ENCODE results near the gene ADK. TPM values are rescaled to one million over a fixed set of nuclear protein-coding genes. Genes with fewer than 3 reads are reported as not detected.
A peak's percentile ranks its signal among the peaks of the same experiment; 100 is the strongest.

Gene ADK
- total RNA-seq, 1 donor from 2014 or later, result 62.0 TPM

DNA sequence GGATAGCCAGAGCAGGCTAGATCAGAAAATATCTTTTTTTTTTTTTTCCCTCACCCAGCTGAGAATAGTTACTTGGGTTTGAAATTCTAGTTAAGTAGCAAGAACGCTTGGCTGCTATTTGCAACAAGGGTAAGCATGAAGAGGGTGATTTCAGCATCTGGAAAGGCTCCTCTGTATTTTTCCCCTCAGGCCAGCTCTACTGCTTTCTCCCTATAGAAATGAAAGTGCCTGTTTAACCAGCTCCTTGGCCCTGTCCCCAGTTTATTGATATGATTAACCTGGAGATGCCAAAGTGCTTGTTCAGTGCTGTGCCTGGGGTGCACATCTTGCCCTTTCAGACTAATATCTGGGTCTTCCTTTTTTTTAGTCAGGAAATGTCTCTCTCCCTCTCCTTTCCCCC is 37.5 kb upstream of the ADK start:
- H3K27ac Mint-ChIP-seq (ENCODE audit: unreplicated experiment), result peak overlapping the region; percentile 76

DNA sequence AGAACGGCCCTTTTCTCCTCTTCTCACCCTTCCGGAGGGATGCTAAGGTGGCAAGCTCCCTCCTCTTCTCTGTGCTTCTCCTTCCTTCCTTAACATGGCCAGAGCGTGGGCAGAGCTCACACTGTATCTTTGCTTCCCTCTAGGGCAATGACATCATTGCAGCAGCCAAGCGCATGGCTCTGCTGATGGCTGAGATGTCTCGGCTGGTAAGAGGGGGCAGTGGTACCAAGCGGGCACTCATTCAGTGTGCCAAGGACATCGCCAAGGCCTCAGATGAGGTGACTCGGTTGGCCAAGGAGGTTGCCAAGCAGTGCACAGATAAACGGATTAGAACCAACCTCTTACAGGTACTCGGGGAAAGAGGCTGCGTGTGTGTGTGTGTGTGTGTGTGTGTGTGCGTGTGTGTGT is 37.0 kb upstream of the ADK start:
- DNase-seq (ENCODE audit: low read depth) (no peak), FAIRE-seq (no peak)
- no peak for TF ChIP-seq CTCF (IDR thresholded peaks at IDR 0.05; ENCODE audit: insufficient read depth, low read depth, low read length)
- TF ChIP-seq EZH2 (IDR thresholded peaks at IDR 0.05; ENCODE audit: insufficient read depth, low read length), result no peak
- Histone ChIP-seq H3K27me3 (ENCODE audit: insufficient read depth, low read length) (no peaks in the 10 kb centered on the region), H3K36me3 (ENCODE audit: insufficient read depth, low read length) (peaks cover 97% of the 10 kb centered on the region), H3K9me3 (ENCODE audit: insufficient read depth, low read depth, low read length) (no peaks in the 10 kb centered on the region), H3K27ac (ENCODE audit: low read depth, low read length) (no peak overlapping the region), H3K79me2 (ENCODE audit: insufficient read depth, low read length) (peaks cover 70% of the 10 kb centered on the region), H2AFZ (ENCODE audit: low read depth, low read length) (no peak overlapping the region), H3K4me3 (ENCODE audit: insufficient read depth, low read depth, low read length) (no peak overlapping the region), H3K4me2 (ENCODE audit: low read length) (no peak overlapping the region), H3K4me1 (ENCODE audit: insufficient read depth, low read length) (peaks cover 12% of the 10 kb centered on the region), H4K20me1 (ENCODE audit: insufficient read depth, low read length) (peaks cover 96% of the 10 kb centered on the region), H3K9ac (ENCODE audit: low read length) (no peak overlapping the region)
- Mint-ChIP-seq H3K4me1 (ENCODE audit: low read depth, unreplicated experiment) (peaks cover 10% of the 10 kb centered on the region), H3K9me3 (ENCODE audit: unreplicated experiment) (no peaks in the 10 kb centered on the region), H3K4me3 (ENCODE audit: unreplicated experiment) (no peak overlapping the region), H3K27me3 (ENCODE audit: low read depth, unreplicated experiment) (no peaks in the 10 kb centered on the region), H3K36me3 (ENCODE audit: low read depth, unreplicated experiment) (peaks cover 42% of the 10 kb centered on the region), H3K27ac (ENCODE audit: unreplicated experiment) (peak overlapping the region; percentile 76)

More for the DNA sequence above, 37.5 kb upstream of the ADK start:
- H3K4me3 Mint-ChIP-seq (ENCODE audit: unreplicated experiment), result no peak overlapping the region
- Histone ChIP-seq H3K79me2 (ENCODE audit: insufficient read depth, low read length) (peaks cover 75% of the 10 kb centered on the region), H3K4me3 (ENCODE audit: insufficient read depth, low read depth, low read length) (no peak overlapping the region), H2AFZ (ENCODE audit: low read depth, low read length) (no peak overlapping the region), H3K4me1 (ENCODE audit: insufficient read depth, low read length) (peaks cover 9% of the 10 kb centered on the region), H3K27me3 (ENCODE audit: insufficient read depth, low read length) (no peaks in the 10 kb centered on the region), H3K4me2 (ENCODE audit: low read length) (no peak overlapping the region), H3K9ac (ENCODE audit: low read length) (no peak overlapping the region), H3K27ac (ENCODE audit: low read depth, low read length) (no peak overlapping the region), H4K20me1 (ENCODE audit: insufficient read depth, low read length) (peaks cover 96% of the 10 kb centered on the region), H3K36me3 (ENCODE audit: insufficient read depth, low read length) (peaks cover 97% of the 10 kb centered on the region), H3K9me3 (ENCODE audit: insufficient read depth, low read depth, low read length) (no peaks in the 10 kb centered on the region)
- no peak for FAIRE-seq
- peaks cover 42% of the 10 kb centered on the region for H3K36me3 Mint-ChIP-seq (ENCODE audit: low read depth, unreplicated experiment)
- no peaks in the 10 kb centered on the region for H3K27me3 Mint-ChIP-seq (ENCODE audit: low read depth, unreplicated experiment)
- H3K9me3 Mint-ChIP-seq (ENCODE audit: unreplicated experiment), result no peaks in the 10 kb centered on the region
- no peak for DNase-seq (ENCODE audit: low read depth)
- H3K4me1 Mint-ChIP-seq (ENCODE audit: low read depth, unreplicated experiment), result peaks cover 7% of the 10 kb centered on the region
- TF ChIP-seq CTCF (IDR thresholded peaks at IDR 0.05; ENCODE audit: insufficient read depth, low read depth, low read length) (no peak), EZH2 (IDR thresholded peaks at IDR 0.05; ENCODE audit: insufficient read depth, low read length) (no peak)

GRCh38 chr10:74117738-74118137 is 33.3 kb upstream of the ADK start:
- Histone ChIP-seq H3K9me3 (ENCODE audit: insufficient read depth, low read depth, low read length) (no peaks in the 10 kb centered on the region), H3K4me3 (ENCODE audit: insufficient read depth, low read depth, low read length) (no peak overlapping the region), H3K4me2 (ENCODE audit: low read length) (no peak overlapping the region), H4K20me1 (ENCODE audit: insufficient read depth, low read length) (peaks cover 84% of the 10 kb centered on the region), H3K4me1 (ENCODE audit: insufficient read depth, low read length) (peaks cover 12% of the 10 kb centered on the region), H3K27ac (ENCODE audit: low read depth, low read length) (no peak overlapping the region), H3K36me3 (ENCODE audit: insufficient read depth, low read length) (peaks cover 91% of the 10 kb centered on the region), H2AFZ (ENCODE audit: low read depth, low read length) (no peak overlapping the region), H3K27me3 (ENCODE audit: insufficient read depth, low read length) (no peaks in the 10 kb centered on the region), H3K9ac (ENCODE audit: low read length) (no peak overlapping the region), H3K79me2 (ENCODE audit: insufficient read depth, low read length) (peaks cover 33% of the 10 kb centered on the region)
- no peak for DNase-seq (ENCODE audit: low read depth)
- Mint-ChIP-seq H3K27ac (ENCODE audit: unreplicated experiment) (peak overlapping the region; percentile 48), H3K4me1 (ENCODE audit: low read depth, unreplicated experiment) (peaks cover 31% of the 10 kb centered on the region), H3K4me3 (ENCODE audit: unreplicated experiment) (no peak overlapping the region), H3K9me3 (ENCODE audit: unreplicated experiment) (no peaks in the 10 kb centered on the region), H3K36me3 (ENCODE audit: low read depth, unreplicated experiment) (peaks cover 23% of the 10 kb centered on the region), H3K27me3 (ENCODE audit: low read depth, unreplicated experiment) (no peaks in the 10 kb centered on the region)
- FAIRE-seq, result no peak
- TF ChIP-seq EZH2 (IDR thresholded peaks at IDR 0.05; ENCODE audit: insufficient read depth, low read length) (no peak), CTCF (IDR thresholded peaks at IDR 0.05; ENCODE audit: insufficient read depth, low read depth, low read length) (no peak)
